Colonic mucosa (tissue), 4 donors: Measurements from ENCODE around the gene MMP21. TPM values are rescaled to one million over a fixed set of nuclear protein-coding genes. Genes with fewer than 3 reads are reported as not detected.

Source experiments
- DNase-seq: peaks from one replicate; pipeline ENCODE4 v3.0.0-alpha.2; 2020
- H3K27ac ChIP-seq: fragments of 200-600 bp; one replicate; pipeline ENCODE4 v1.8.0; 2021
- H3K27me3 ChIP-seq: fragments of 200-600 bp; one replicate; pipeline ENCODE4 v1.8.0; 2021
- H3K36me3 ChIP-seq: fragments of 200-600 bp; one replicate; pipeline ENCODE4 v1.8.0; 2021
- H3K4me1 ChIP-seq: fragments of 200-600 bp; one replicate; pipeline ENCODE4 v1.8.0; 2021; ENCODE audit warnings: mild to moderate bottlenecking
- H3K4me3 ChIP-seq: fragments of 200-600 bp; one replicate; pipeline ENCODE4 v1.8.0; 2021
- H3K9ac ChIP-seq, 2 donors: one replicate each; pipeline ENCODE4 v1.7.0; 2013; ENCODE audit warnings: control low read depth in 2 of 2, low read depth in 2 of 2, low read length in 2 of 2
- H3K9me3 ChIP-seq: fragments of 200-600 bp; one replicate; pipeline ENCODE4 v1.8.0; 2021
- intact Hi-C: fragments of 100-400 bp; cut with DNase I; formaldehyde crosslinking; loops from one replicate; pipeline ENCODE4 v1.14.1; 2022
- total RNA-seq, 2 donors: library from RNA; stranded (reverse); fragmentation: NEBNext Ultra II Directional in 1 of 2; extraction: Animal tissue kit (Norgen Biotek cat#: 25700) in 1 of 2; gene quantifications; one replicate each; pipeline ENCODE4 v1.2.1, GENCODE V29; 2021
- TF ChIP-seq, protein P1 (sequence below): fragments of 200-600 bp; IDR thresholded peaks from one replicate; pipeline ENCODE4 v1.8.0; 2022; ENCODE audit warnings: antibody characterized with exemption, mild to moderate bottlenecking
- donor health status: healthy.
- donor health status: DM: no; HTN: no; CAD: no.
- donor health status: DM: no; HTN: no; CAD: no.

MMP21 gene
- total RNA-seq, 2 donors from 2014 or later: not detected

DNA sequence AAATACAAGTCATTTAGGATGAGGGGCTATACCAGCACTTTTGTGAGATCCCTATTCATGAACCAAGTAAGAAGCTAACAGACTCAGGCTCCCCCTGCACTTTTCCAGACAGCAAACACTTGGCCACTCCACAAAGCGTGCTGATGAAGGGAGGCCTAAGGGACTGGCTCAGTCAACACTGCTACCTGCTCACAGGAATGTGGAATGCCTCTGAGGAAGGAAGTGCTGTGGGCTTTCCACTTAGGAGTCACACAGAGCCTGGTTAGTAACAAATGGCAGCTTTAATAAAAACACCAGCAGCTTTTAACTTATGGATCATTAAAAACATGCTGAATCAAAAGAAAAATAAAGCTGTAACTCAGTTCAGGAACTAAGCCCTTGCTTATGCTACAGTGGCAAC is 32.4 kb upstream of the MMP21 start:
- no peak for DNase-seq
- TF ChIP-seq, protein P1, sequence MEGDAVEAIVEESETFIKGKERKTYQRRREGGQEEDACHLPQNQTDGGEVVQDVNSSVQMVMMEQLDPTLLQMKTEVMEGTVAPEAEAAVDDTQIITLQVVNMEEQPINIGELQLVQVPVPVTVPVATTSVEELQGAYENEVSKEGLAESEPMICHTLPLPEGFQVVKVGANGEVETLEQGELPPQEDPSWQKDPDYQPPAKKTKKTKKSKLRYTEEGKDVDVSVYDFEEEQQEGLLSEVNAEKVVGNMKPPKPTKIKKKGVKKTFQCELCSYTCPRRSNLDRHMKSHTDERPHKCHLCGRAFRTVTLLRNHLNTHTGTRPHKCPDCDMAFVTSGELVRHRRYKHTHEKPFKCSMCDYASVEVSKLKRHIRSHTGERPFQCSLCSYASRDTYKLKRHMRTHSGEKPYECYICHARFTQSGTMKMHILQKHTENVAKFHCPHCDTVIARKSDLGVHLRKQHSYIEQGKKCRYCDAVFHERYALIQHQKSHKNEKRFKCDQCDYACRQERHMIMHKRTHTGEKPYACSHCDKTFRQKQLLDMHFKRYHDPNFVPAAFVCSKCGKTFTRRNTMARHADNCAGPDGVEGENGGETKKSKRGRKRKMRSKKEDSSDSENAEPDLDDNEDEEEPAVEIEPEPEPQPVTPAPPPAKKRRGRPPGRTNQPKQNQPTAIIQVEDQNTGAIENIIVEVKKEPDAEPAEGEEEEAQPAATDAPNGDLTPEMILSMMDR: no peak
- H3K4me3 ChIP-seq: no peak overlapping the region
- H3K27ac ChIP-seq: no peak overlapping the region
- intact Hi-C loops: no loop called here
- no peaks in the 10 kb centered on the region for H3K9me3 ChIP-seq
- no peaks in the 10 kb centered on the region for H3K4me1 ChIP-seq
- H3K36me3 ChIP-seq: no peaks in the 10 kb centered on the region
- H3K27me3 ChIP-seq: no peaks in the 10 kb centered on the region
- H3K9ac ChIP-seq: no peak overlapping the region

DNA sequence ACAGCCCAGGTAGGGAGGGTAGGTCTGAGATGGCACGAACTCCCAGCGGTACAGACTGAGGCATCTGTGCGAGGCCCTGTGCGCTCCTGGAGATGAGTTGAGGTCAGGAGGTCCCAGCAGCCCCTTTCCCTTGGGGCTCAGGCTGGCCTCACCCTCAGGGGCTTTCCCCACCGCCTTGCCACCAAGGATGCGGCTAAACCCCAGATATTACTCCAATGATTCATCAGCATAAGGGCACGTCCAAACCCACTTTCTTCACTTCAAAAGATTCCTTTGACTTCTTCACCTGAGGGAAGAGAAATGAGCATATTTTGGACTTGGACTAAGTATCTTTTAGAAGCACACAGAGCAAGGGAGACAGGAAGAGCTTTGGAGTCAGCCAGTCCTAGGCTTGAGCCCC is 27.1 kb upstream of the MMP21 start:
- no peaks in the 10 kb centered on the region for H3K36me3 ChIP-seq
- TF ChIP-seq, protein P1: no peak
- no peaks in the 10 kb centered on the region for H3K4me1 ChIP-seq
- intact Hi-C loops: no loop called here
- DNase-seq: no peak
- H3K27me3 ChIP-seq: no peaks in the 10 kb centered on the region
- H3K9ac ChIP-seq: no peak overlapping the region
- H3K9me3 ChIP-seq: no peaks in the 10 kb centered on the region
- H3K4me3 ChIP-seq: no peak overlapping the region
- H3K27ac ChIP-seq: no peak overlapping the region

GRCh38 chr10:125802131-125802530 is 26.5 kb upstream of the MMP21 start:
- TF ChIP-seq, protein P1: no peak
- intact Hi-C loops: no loop called here
- H3K9me3 ChIP-seq: no peaks in the 10 kb centered on the region
- no peak overlapping the region for H3K9ac ChIP-seq
- H3K36me3 ChIP-seq: no peaks in the 10 kb centered on the region
- no peak for DNase-seq
- H3K4me1 ChIP-seq: no peaks in the 10 kb centered on the region
- no peak overlapping the region for H3K4me3 ChIP-seq
- H3K27ac ChIP-seq: no peak overlapping the region
- no peaks in the 10 kb centered on the region for H3K27me3 ChIP-seq

GRCh38 chr10:125801574-125801973 is 26.0 kb upstream of the MMP21 start:
- H3K4me1 ChIP-seq: no peaks in the 10 kb centered on the region
- no peak for DNase-seq

DNA sequence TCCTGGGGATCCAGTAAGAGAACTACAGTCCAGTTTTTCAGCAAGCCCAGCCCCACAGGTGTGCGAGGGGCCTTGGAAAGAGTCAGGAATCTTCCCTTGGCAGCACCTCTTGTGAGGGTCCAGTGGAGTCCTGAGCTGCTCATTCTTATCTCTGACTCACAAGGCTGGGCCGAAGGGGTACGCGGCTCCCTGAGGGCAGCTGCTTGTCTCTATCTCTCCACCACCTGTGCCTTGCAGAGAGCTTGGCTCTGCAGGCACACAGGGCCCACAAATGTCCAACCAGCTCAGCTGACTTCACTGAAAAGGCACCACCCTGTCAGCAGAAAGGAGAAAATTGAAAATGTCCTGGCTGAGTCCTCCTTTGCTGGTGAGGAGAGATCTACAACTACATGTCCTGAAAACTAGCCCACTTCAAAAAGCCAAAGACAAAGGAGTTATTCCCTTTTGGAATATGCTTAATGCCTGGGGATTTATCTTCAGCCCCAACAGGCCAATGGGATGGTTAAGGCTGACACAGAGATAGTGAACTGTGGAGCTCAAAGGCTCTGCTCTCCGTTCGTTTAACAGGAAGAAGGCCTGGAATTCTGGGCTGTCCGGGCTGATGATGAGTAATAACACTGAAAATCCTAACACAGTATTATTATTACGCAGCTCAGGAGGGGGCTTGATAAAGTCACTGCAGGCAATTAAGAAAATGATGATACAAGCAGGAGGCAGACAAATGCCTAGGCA is 24.0 kb upstream of the MMP21 start:
- no peak overlapping the region for H3K9ac ChIP-seq
- H3K4me3 ChIP-seq: no peak overlapping the region
- no peaks in the 10 kb centered on the region for H3K4me1 ChIP-seq
- no peaks in the 10 kb centered on the region for H3K36me3 ChIP-seq
- H3K27me3 ChIP-seq: no peaks in the 10 kb centered on the region
- no peak for DNase-seq
- intact Hi-C loops: no loop called here
- no peak overlapping the region for H3K27ac ChIP-seq
- TF ChIP-seq, protein P1: no peak
- H3K9me3 ChIP-seq: no peaks in the 10 kb centered on the region

More at GRCh38 chr10:125801574-125801973, 26.0 kb upstream of the MMP21 start:
- no peaks in the 10 kb centered on the region for H3K27me3 ChIP-seq
- TF ChIP-seq, protein P1: no peak
- intact Hi-C loops: no loop called here
- no peak overlapping the region for H3K9ac ChIP-seq
- H3K27ac ChIP-seq: no peak overlapping the region
- H3K4me3 ChIP-seq: no peak overlapping the region
- H3K36me3 ChIP-seq: no peaks in the 10 kb centered on the region
- no peaks in the 10 kb centered on the region for H3K9me3 ChIP-seq
